ENCODE measurements around the gene LGALS3.

- no peak for TF ChIP-seq CTCF (IDR thresholded peaks at IDR 0.05)
- no peak for TF ChIP-seq POLR2A (IDR thresholded peaks at IDR 0.05)
Measured at GRCh38 chr14:55194656-55195355, 65.8 kb downstream of the LGALS3 start.

Measured in Peyer's patch (tissue), 4 donors.